OCI-LY3 (cell line): ENCODE results near the gene NRG4.
"Not testable (repeated sequence)": the region's sequence is repeated elsewhere in the genome, so short reads cannot be mapped to it uniquely, and the experiment has no call there.

Experiments
- H2AFZ ChIP-seq: fragments of 200-600, 300-600 bp; shearing (Covaris generic); 2 replicates; pipeline ENCODE4 v1.6.0; 2014; ENCODE audit warnings: antibody characterized with exemption, low read depth, low read length
- H3K27ac ChIP-seq: fragments of 200-600, 300-600 bp; sonication (generic); 2 replicates; pipeline ENCODE4 v1.5.1; 2014; ENCODE audit warnings: mild to moderate bottlenecking, low read length, moderate library complexity, mixed read lengths
- H3K27me3 ChIP-seq: fragments of 200-600, 300-600 bp; sonication (generic); 2 replicates; pipeline ENCODE4 v1.6.1; 2014; ENCODE audit warnings: low read depth, low read length, mixed read lengths
- H3K36me3 ChIP-seq: fragments of 200-600, 300-600 bp; sonication (generic); replicated peaks from 2 replicates; pipeline ENCODE3; 2014; ENCODE audit warnings: low read depth, low read length, mixed read lengths
- H3K4me1 ChIP-seq: fragments of 300-600, 200-600 bp; sonication (generic); 2 replicates; pipeline ENCODE4 v1.6.1; 2014; ENCODE audit warnings: low read length, mixed read lengths
- H3K4me2 ChIP-seq: fragments of 200-600, 300-600 bp; sonication (generic); 2 replicates; pipeline ENCODE4 v1.6.1; 2014; ENCODE audit warnings: low read length, mixed read lengths
- H3K4me3 ChIP-seq: fragments of 300-600, 200-600 bp; sonication (generic); 2 replicates; pipeline ENCODE4 v1.5.1; 2014; ENCODE audit warnings: antibody characterized with exemption, mild to moderate bottlenecking, low read length, moderate library complexity
- H3K79me2 ChIP-seq: fragments of 300-600, 200-600 bp; shearing (Covaris generic); 2 replicates; pipeline ENCODE4 v1.6.1; 2014; ENCODE audit warnings: mild to moderate bottlenecking, low read length, mixed read lengths
- H3K9ac ChIP-seq: fragments of 300-600, 200-600 bp; shearing (Covaris generic); 2 replicates; pipeline ENCODE4 v1.6.0; 2014; ENCODE audit warnings: mild to moderate bottlenecking, low read length, moderate library complexity
- H3K9me3 ChIP-seq: fragments of 200-600, 300-600 bp; shearing (Covaris generic); 2 replicates; pipeline ENCODE4 v1.6.1; 2014; ENCODE audit warnings: low read length, mixed read lengths; ENCODE audit not compliant: insufficient read depth
- H4K20me1 ChIP-seq: fragments of 200-600, 300-600 bp; sonication (generic); 2 replicates; pipeline ENCODE4 v1.6.1; 2016; ENCODE audit warnings: low read length, mixed read lengths; ENCODE audit not compliant: insufficient read depth
- EZH2phosphoT487 ChIP-seq: fragments of 200-600 bp; shearing (Covaris generic); IDR thresholded peaks from 2 replicates; pipeline ENCODE4 v1.6.1; 2018; ENCODE audit warnings: antibody characterized with exemption, mixed run types, low read depth
- TF ChIP-seq, protein P1 (sequence below): fragments of 200-600, 300-600 bp; sonication (generic); IDR thresholded peaks from 2 replicates; pipeline ENCODE4 v1.5.1; 2014; ENCODE audit warnings: antibody characterized with exemption, low read length, low read depth

NRG4 gene

DNA sequence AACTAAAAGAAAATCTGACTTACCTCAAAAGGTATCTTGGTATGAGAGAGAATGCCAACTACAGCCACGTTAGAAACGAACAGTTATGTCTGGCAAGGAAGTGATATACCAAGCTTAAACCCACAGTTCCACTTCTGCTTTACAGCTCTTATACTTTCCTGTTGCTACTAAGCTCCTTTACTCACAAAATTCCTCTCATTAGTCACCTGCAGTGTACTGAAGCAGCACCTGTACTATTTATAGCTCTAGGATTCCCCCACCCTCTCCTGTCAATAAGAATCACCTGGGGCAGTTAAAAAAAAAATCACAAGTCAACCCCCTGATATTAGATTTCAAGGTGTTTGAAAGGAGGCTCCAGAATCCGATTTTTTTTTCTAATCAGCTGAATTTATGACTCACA, 44.7 kb upstream of the NRG4 start:
- peak overlapping the region; percentile 87 for H3K4me2 ChIP-seq
- H3K27ac ChIP-seq = peak overlapping the region; percentile 93
- H3K9me3 ChIP-seq = no peaks in the 10 kb centered on the region
- H3K9ac ChIP-seq = peak overlapping the region; percentile 63
- H3K4me3 ChIP-seq = peak overlapping the region; percentile 72
- peaks cover 6% of the 10 kb centered on the region; the same call in 1 of the 2 replicates for H3K79me2 ChIP-seq
- H3K4me1 ChIP-seq = peaks cover 56% of the 10 kb centered on the region
- no peaks in the 10 kb centered on the region for H4K20me1 ChIP-seq
- H3K27me3 ChIP-seq = peaks cover 11% of the 10 kb centered on the region
- no peak overlapping the region for H2AFZ ChIP-seq
- 0 out of 2 replicates have a peak, but pooled peaks have one; percentile 56 for TF ChIP-seq EZH2phosphoT487
- TF ChIP-seq, protein P1, sequence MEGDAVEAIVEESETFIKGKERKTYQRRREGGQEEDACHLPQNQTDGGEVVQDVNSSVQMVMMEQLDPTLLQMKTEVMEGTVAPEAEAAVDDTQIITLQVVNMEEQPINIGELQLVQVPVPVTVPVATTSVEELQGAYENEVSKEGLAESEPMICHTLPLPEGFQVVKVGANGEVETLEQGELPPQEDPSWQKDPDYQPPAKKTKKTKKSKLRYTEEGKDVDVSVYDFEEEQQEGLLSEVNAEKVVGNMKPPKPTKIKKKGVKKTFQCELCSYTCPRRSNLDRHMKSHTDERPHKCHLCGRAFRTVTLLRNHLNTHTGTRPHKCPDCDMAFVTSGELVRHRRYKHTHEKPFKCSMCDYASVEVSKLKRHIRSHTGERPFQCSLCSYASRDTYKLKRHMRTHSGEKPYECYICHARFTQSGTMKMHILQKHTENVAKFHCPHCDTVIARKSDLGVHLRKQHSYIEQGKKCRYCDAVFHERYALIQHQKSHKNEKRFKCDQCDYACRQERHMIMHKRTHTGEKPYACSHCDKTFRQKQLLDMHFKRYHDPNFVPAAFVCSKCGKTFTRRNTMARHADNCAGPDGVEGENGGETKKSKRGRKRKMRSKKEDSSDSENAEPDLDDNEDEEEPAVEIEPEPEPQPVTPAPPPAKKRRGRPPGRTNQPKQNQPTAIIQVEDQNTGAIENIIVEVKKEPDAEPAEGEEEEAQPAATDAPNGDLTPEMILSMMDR = no peak
- no peaks in the 10 kb centered on the region for H3K36me3 ChIP-seq

DNA sequence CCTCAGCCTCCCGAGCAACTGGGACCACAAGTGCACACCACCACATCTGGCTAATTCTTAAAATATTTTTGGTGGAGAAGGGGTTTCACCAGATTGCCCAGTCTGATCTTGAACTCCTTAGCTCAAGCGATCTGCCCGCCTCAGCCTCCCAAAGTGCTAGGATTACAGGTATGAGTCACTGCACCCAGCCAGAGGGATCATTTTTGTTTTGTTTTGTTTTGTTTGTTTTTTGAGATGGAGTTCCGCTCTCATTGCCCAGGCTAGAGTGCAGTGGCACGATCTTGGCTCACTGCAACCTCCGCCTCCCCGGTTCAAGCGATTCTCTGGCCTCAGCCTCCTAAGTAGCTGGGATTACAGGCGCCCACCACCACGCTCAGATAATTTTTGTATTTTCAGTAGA, 42.0 kb upstream of the NRG4 start:
- H3K36me3 ChIP-seq, H3K4me2 ChIP-seq, H2AFZ ChIP-seq, H3K9ac ChIP-seq, H3K4me3 ChIP-seq, H3K79me2 ChIP-seq, H3K27ac ChIP-seq, H3K9me3 ChIP-seq, H3K27me3 ChIP-seq, H4K20me1 ChIP-seq: not testable (repeated sequence)
- peaks cover 41% of the 10 kb centered on the region for H3K4me1 ChIP-seq

DNA sequence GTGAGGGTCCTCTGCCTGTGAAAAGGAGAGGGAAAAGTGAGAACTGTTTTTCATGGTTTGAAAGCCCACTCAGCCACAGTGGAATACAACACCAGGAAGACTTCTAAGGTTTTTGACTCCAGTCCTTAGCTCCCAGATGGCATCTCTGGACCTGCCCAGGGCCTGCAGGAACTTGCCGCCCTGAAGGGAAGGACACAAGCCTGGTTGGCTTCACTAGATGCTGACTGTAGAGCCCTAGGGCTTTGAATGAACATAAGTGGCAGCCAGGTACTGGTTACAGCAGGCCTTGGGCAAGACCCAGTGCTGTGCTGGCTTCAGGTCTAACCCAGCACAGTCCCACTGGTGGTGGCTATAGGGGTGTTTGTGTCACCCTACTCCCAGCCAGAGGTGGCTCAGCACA, 26.3 kb upstream of the NRG4 start:
- H3K4me1 ChIP-seq = no peaks in the 10 kb centered on the region

DNA sequence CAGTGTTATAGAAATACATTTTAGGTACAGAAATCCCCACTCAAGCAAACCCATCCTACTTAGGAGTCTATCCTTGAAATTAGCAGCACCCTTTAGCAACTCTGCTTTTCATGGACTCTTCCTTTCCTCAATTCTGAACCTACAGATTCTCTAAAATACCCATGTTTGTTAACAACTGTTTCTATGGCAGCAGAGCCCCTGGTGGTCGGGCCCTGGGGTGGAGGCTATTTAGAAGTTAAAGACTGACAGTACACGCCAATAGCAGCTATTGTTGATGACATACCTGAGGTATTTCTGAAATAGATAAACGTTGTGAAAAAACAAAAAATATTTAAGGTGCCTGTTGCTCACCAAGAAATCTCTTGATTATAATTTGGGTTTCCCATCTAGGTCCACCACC, 23.4 kb upstream of the NRG4 start:
- Histone ChIP-seq H3K9ac (no peak overlapping the region), H3K9me3 (no peaks in the 10 kb centered on the region), H3K4me2 (no peak overlapping the region), H4K20me1 (no peaks in the 10 kb centered on the region), H3K27me3 (no peaks in the 10 kb centered on the region), H3K36me3 (peaks cover 5% of the 10 kb centered on the region), H3K27ac (no peak overlapping the region), H2AFZ (no peak overlapping the region), H3K4me3 (no peak overlapping the region), H3K79me2 (peaks cover 3% of the 10 kb centered on the region; the same call in 1 of the 2 replicates), H3K4me1 (no peaks in the 10 kb centered on the region)
- TF ChIP-seq, protein P1 = no peak
- no peak for TF ChIP-seq EZH2phosphoT487

More for the DNA sequence above, 26.3 kb upstream of the NRG4 start:
- Histone ChIP-seq H4K20me1 (no peaks in the 10 kb centered on the region), H3K27ac (no peak overlapping the region), H3K27me3 (no peaks in the 10 kb centered on the region), H2AFZ (no peak overlapping the region), H3K36me3 (peaks cover 13% of the 10 kb centered on the region), H3K4me3 (no peak overlapping the region), H3K4me2 (no peak overlapping the region), H3K9ac (no peak overlapping the region), H3K79me2 (peaks cover 3% of the 10 kb centered on the region; the same call in 1 of the 2 replicates), H3K9me3 (no peaks in the 10 kb centered on the region)
- TF ChIP-seq EZH2phosphoT487 = no peak
- TF ChIP-seq, protein P1 = no peak

DNA sequence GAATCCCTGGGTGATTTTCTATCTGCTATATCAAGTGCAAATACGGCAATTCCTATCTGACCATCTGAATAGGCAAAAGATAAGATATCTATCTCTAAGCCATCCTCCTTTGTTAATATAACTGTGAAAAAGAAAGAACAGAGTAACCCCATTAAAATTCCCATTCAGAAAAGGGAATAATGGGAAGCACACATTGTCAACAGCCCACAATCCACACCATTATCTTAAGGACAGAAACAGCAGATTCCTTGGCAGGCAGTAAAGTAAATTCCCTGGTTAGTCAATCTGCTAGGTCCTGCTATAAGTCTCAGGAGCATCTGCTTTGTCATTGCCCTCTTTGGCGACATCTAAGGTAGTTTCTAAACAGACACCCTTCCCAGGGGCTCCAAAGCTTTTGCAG, 21.9 kb upstream of the NRG4 start:
- Histone ChIP-seq H4K20me1 (no peaks in the 10 kb centered on the region), H3K36me3 (peaks cover 5% of the 10 kb centered on the region), H3K9ac (no peak overlapping the region), H2AFZ (no peak overlapping the region), H3K27me3 (no peaks in the 10 kb centered on the region), H3K27ac (no peak overlapping the region), H3K9me3 (no peaks in the 10 kb centered on the region), H3K4me3 (no peak overlapping the region), H3K4me1 (no peaks in the 10 kb centered on the region), H3K79me2 (0 out of 2 replicates have a peak, but pooled peaks cover 3% of the 10 kb centered on the region), H3K4me2 (no peak overlapping the region)
- TF ChIP-seq, protein P1 = no peak
- TF ChIP-seq EZH2phosphoT487 = no peak
